ENCODE results near the gene FOS.
"Not testable (repeated sequence)": the region's sequence is repeated elsewhere in the genome, so short reads cannot be mapped to it uniquely, and the experiment has no call there.

Gene FOS

GRCh38 chr14:75234173-75235115 is 44.2 kb upstream of the FOS start:
- TF ChIP-seq, protein P1, sequence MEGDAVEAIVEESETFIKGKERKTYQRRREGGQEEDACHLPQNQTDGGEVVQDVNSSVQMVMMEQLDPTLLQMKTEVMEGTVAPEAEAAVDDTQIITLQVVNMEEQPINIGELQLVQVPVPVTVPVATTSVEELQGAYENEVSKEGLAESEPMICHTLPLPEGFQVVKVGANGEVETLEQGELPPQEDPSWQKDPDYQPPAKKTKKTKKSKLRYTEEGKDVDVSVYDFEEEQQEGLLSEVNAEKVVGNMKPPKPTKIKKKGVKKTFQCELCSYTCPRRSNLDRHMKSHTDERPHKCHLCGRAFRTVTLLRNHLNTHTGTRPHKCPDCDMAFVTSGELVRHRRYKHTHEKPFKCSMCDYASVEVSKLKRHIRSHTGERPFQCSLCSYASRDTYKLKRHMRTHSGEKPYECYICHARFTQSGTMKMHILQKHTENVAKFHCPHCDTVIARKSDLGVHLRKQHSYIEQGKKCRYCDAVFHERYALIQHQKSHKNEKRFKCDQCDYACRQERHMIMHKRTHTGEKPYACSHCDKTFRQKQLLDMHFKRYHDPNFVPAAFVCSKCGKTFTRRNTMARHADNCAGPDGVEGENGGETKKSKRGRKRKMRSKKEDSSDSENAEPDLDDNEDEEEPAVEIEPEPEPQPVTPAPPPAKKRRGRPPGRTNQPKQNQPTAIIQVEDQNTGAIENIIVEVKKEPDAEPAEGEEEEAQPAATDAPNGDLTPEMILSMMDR (IDR thresholded peaks at IDR 0.05; ENCODE audit: extremely low read depth, insufficient read depth, missing control alignments) = no peak
- no peak for DNase-seq (ENCODE audit: low spot score)
- in situ Hi-C loops (cut with MboI; ENCODE audit: low pct_unique_long_range_greater_than_20kb, low sequenced_read_pairs, unreplicated experiment) = no loop called here

DNA sequence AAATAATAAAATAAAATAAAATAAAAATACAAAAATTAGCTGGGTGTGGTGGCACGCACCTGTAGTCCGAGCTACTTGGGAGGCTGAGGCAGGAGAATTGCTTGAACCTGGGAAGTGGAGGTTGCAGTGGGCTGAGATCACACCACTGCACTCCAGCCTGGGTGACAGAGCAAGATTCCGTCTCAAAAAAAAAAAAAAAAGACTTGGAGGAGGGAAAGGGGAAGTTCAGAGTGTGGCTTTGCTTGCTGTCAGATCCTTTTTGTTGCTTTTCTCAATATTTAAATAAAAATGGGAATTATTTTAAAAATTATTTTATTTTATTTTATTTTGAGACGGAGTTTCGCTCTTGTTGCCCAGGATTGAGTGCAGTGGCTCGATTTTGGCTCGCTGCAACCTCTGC is 43.4 kb upstream of the FOS start:
- DNase-seq (ENCODE audit: low spot score); in situ Hi-C loops (cut with MboI; ENCODE audit: low pct_unique_long_range_greater_than_20kb, low sequenced_read_pairs, unreplicated experiment): not testable (repeated sequence)

GRCh38 chr14:75236467-75236866 is 42.2 kb upstream of the FOS start:
- TF ChIP-seq, protein P1 (IDR thresholded peaks at IDR 0.05; ENCODE audit: extremely low read depth, insufficient read depth, missing control alignments) = no peak
- no peak for DNase-seq (ENCODE audit: low spot score)
- in situ Hi-C loops (cut with MboI; ENCODE audit: low pct_unique_long_range_greater_than_20kb, low sequenced_read_pairs, unreplicated experiment) = no loop called here

- in situ Hi-C loops (cut with MboI; ENCODE audit: low pct_unique_long_range_greater_than_20kb, low sequenced_read_pairs, unreplicated experiment) = no loop called here
- TF ChIP-seq, protein P1 (IDR thresholded peaks at IDR 0.05; ENCODE audit: extremely low read depth, insufficient read depth, missing control alignments) = no peak
- no peak for DNase-seq (ENCODE audit: low spot score)
These were observed 41.7 kb upstream of the FOS start for GRCh38 chr14:75236901-75237419.

- TF ChIP-seq, protein P1 (IDR thresholded peaks at IDR 0.05; ENCODE audit: extremely low read depth, insufficient read depth, missing control alignments) = no peak
- in situ Hi-C loops (cut with MboI; ENCODE audit: low pct_unique_long_range_greater_than_20kb, low sequenced_read_pairs, unreplicated experiment) = no loop called here
- no peak for DNase-seq (ENCODE audit: low spot score)
These were observed 39.7 kb upstream of the FOS start for GRCh38 chr14:75238756-75239455.

GRCh38 chr14:75240781-75241180 is 37.8 kb upstream of the FOS start:
- in situ Hi-C loops (cut with MboI; ENCODE audit: low pct_unique_long_range_greater_than_20kb, low sequenced_read_pairs, unreplicated experiment) = no loop called here
- TF ChIP-seq, protein P1 (IDR thresholded peaks at IDR 0.05; ENCODE audit: extremely low read depth, insufficient read depth, missing control alignments) = no peak
- DNase-seq (ENCODE audit: low spot score) = no peak

Measured in GM13977 (cell line).